ENCODE data around the gene GPR65. TPM values are rescaled to one million over a fixed set of nuclear protein-coding genes. Genes with fewer than 3 reads are reported as not detected.

GPR65 gene
- total RNA-seq, 1 experiment from 2014 or later, result not detected

GRCh38 chr14:87979689-87980088, 25.2 kb upstream of the GPR65 start:
- peaks cover 0 to 4% of the 10 kb centered on the region in 2 experiments; a peak in 1 of 5 replicates for H3K9me3 Mint-ChIP-seq
- no peak overlapping the region for H2BK15ac ChIP-seq (ENCODE audit: low read depth, low read length)
- no peaks in the 10 kb centered on the region for H3K27me3 Mint-ChIP-seq (ENCODE audit: low read depth)
- no peak overlapping the region for H4K8ac ChIP-seq (replicated peaks; ENCODE audit: insufficient read length, low read depth, low read length)
- no peak overlapping the region for H2BK20ac ChIP-seq (ENCODE audit: low read depth, low read length, poor library complexity, severe bottlenecking)
- no peaks in the 10 kb centered on the region for H3K79me2 ChIP-seq (ENCODE audit: insufficient read depth, low read length)
- no peak for TF ChIP-seq CTCF (conservative IDR thresholded peaks at IDR 0.05)
- peak overlapping the region in 1 of 3 experiments; percentile 84; a peak in 1 of 7 replicates for H3K27ac Mint-ChIP-seq
- WGBS (ENCODE audit: extremely low coverage, insufficient read length, low lambda C conversion rate), result no CpG with 5 or more reads among the region's 1 CpG
- H4K5ac ChIP-seq (ENCODE audit: insufficient read length, low read depth, low read length), result no peak overlapping the region
- H2AK5ac ChIP-seq (ENCODE audit: insufficient read length, low read length), result no peak overlapping the region
- no peak overlapping the region for H3K56ac ChIP-seq (ENCODE audit: insufficient read length, low read depth, low read length)
- no peaks in the 10 kb centered on the region for H3K79me1 ChIP-seq (ENCODE audit: insufficient read depth, low read depth, low read length, poor library complexity, severe bottlenecking)
- H4K20me1 ChIP-seq (ENCODE audit: control insufficient read depth, insufficient read depth, insufficient read length), result no peaks in the 10 kb centered on the region
- no peak overlapping the region for H3K18ac ChIP-seq (ENCODE audit: insufficient read length, low read depth, low read length)
- H3K4me2 ChIP-seq (ENCODE audit: insufficient read depth, insufficient read length, low read length), result no peak overlapping the region
- H3T11ph ChIP-seq (ENCODE audit: low read length), result no peak overlapping the region
- no peak overlapping the region for H2BK12ac ChIP-seq (ENCODE audit: insufficient read length, low read depth, low read length)
- no peaks in the 10 kb centered on the region for H3K4me1 ChIP-seq (ENCODE audit: insufficient read depth, low read length)
- no peaks in the 10 kb centered on the region for H3K27me3 ChIP-seq (ENCODE audit: insufficient read depth, low read length)
- no peak overlapping the region for H2AFZ ChIP-seq (ENCODE audit: low read length)
- H2BK5ac ChIP-seq (ENCODE audit: insufficient read length, low read length), result no peak overlapping the region
- no peak overlapping the region for H3K4ac ChIP-seq (ENCODE audit: low read depth, low read length)
- H2BK120ac ChIP-seq (ENCODE audit: low read depth, low read length, poor library complexity, severe bottlenecking), result no peak overlapping the region
- DNase-seq, result no peak
- H3K9ac ChIP-seq (ENCODE audit: extremely low read depth, insufficient read length, low read length), result no peak overlapping the region
- H4K91ac ChIP-seq (ENCODE audit: insufficient read length, low read depth, low read length), result no peak overlapping the region
- no peaks in the 10 kb centered on the region for H3K23me2 ChIP-seq (ENCODE audit: insufficient read length, low read depth, low read length, poor library complexity, severe bottlenecking)
- H3K9me3 ChIP-seq (ENCODE audit: control insufficient read depth, low read depth, low read length), result no peaks in the 10 kb centered on the region
- H3K36me3 Mint-ChIP-seq (ENCODE audit: insufficient read depth in 1 of 3, low read depth in 3 of 3), result peaks cover 2 to 9% (median 4%) of the 10 kb centered on the region in 3 experiments; a peak in 5 of 7 replicates
- no peak overlapping the region for H3K4me3 Mint-ChIP-seq
- no peak overlapping the region for H3K27ac ChIP-seq (ENCODE audit: insufficient read length, low read depth, low read length)
- no peak overlapping the region for H3K14ac ChIP-seq (ENCODE audit: insufficient read depth, low read length)
- no peak overlapping the region for H3K23ac ChIP-seq (ENCODE audit: insufficient read length, low read depth, low read length)
- no peaks in the 10 kb centered on the region for H3K4me1 Mint-ChIP-seq
